ENCODE results near the gene ZNF175.

The ZNF175 gene

GRCh38 chr19:51550848-51551672 lies 20.0 kb upstream of the ZNF175 start:
- DNase-seq = no peak

- no peak for DNase-seq
Observed at GRCh38 chr19:51551673-51552432, 19.2 kb upstream of the ZNF175 start.

GRCh38 chr19:51552608-51552995 lies 18.5 kb upstream of the ZNF175 start:
- DNase-seq = no peak

- peak; percentile 43 for DNase-seq
Observed at GRCh38 chr19:51552996-51553725, 17.9 kb upstream of the ZNF175 start.

GRCh38 chr19:51559240-51559639 lies 11.8 kb upstream of the ZNF175 start:
- DNase-seq = no peak

GRCh38 chr19:51560339-51560738 lies 10.7 kb upstream of the ZNF175 start:
- no peak for DNase-seq

- DNase-seq = no peak
Observed at GRCh38 chr19:51564791-51565190, 6.3 kb upstream of the ZNF175 start.

GRCh38 chr19:51565583-51565982 lies 5.5 kb upstream of the ZNF175 start:
- no peak for DNase-seq

GRCh38 chr19:51566489-51567100 lies 4.5 kb upstream of the ZNF175 start:
- no peak for DNase-seq

GRCh38 chr19:51567583-51567982 lies 3.5 kb upstream of the ZNF175 start:
- DNase-seq = no peak

- no peak for DNase-seq
Observed at GRCh38 chr19:51568456-51568855, 2.6 kb upstream of the ZNF175 start.

GRCh38 chr19:51571599-51571998 lies 516 bp downstream of the ZNF175 start:
- no peak for DNase-seq

GRCh38 chr19:51572410-51572809 lies 1.3 kb downstream of the ZNF175 start:
- DNase-seq = no peak

- DNase-seq = no peak
Observed at GRCh38 chr19:51572908-51573307, 1.8 kb downstream of the ZNF175 start.

GRCh38 chr19:51573331-51573730 lies 2.2 kb downstream of the ZNF175 start:
- no peak for DNase-seq

GRCh38 chr19:51576850-51577249 lies 5.8 kb downstream of the ZNF175 start:
- no peak for DNase-seq

- no peak for DNase-seq
Observed at GRCh38 chr19:51586103-51586728, 15.1 kb downstream of the ZNF175 start.

- no peak for DNase-seq
Observed at GRCh38 chr19:51586799-51587198, 15.7 kb downstream of the ZNF175 start.

- no peak for DNase-seq
Observed at GRCh38 chr19:51587264-51588191, 16.4 kb downstream of the ZNF175 start.

- DNase-seq = no peak
Observed at GRCh38 chr19:51589511-51589910, 18.4 kb downstream of the ZNF175 start.

- DNase-seq = no peak
Observed at GRCh38 chr19:51590441-51590840, 19.4 kb downstream of the ZNF175 start.

Measured in stimulated activated CD4-positive, alpha-beta T cell treated with anti-CD3 and anti-CD28 coated beads, Interleukin-12 subunit alpha, Interleukin-12 subunit beta, amount 100 ng/mL, for 4 hours (primary cell).